ENCODE data around the gene MAMDC2.
"Not testable (repeated sequence)": the region's sequence is repeated elsewhere in the genome, so short reads cannot be mapped to it uniquely, and the experiment has no call there.

MAMDC2 gene

GRCh38 chr9:70217029-70217428 is 173.4 kb downstream of the MAMDC2 start:
- no peak for DNase-seq

- no peak for DNase-seq
These were observed 175.1 kb downstream of the MAMDC2 start for GRCh38 chr9:70218767-70219166.

- no peak for DNase-seq
These were observed 176.6 kb downstream of the MAMDC2 start for GRCh38 chr9:70220216-70220615.

- DNase-seq, result no peak
These were observed 178.7 kb downstream of the MAMDC2 start for GRCh38 chr9:70222354-70222753.

GRCh38 chr9:70228118-70228517 is 184.5 kb downstream of the MAMDC2 start:
- DNase-seq, result no peak

- no peak for DNase-seq
These were observed 185.0 kb downstream of the MAMDC2 start for GRCh38 chr9:70228611-70229010.

GRCh38 chr9:70229026-70229425 is 185.4 kb downstream of the MAMDC2 start:
- no peak for DNase-seq

GRCh38 chr9:70229579-70229978 is 185.9 kb downstream of the MAMDC2 start:
- DNase-seq, result no peak

- DNase-seq, result no peak
These were observed 188.8 kb downstream of the MAMDC2 start for GRCh38 chr9:70232476-70232875.

GRCh38 chr9:70234208-70234607 is 190.6 kb downstream of the MAMDC2 start:
- not testable (repeated sequence) for DNase-seq

GRCh38 chr9:70245952-70246351 is 202.3 kb downstream of the MAMDC2 start:
- not testable (repeated sequence) for DNase-seq

- no peak for DNase-seq
These were observed 206.6 kb downstream of the MAMDC2 start for GRCh38 chr9:70250221-70250620.

GRCh38 chr9:70255486-70255885 is 211.8 kb downstream of the MAMDC2 start:
- DNase-seq, result no peak

GRCh38 chr9:70256123-70256551 is 212.5 kb downstream of the MAMDC2 start:
- DNase-seq, result no peak

GRCh38 chr9:70257502-70257901 is 213.9 kb downstream of the MAMDC2 start:
- DNase-seq, result no peak

- peak in 1 of 2 donors; percentile 69 for DNase-seq
These were observed 214.5 kb downstream of the MAMDC2 start for GRCh38 chr9:70257991-70258691.

GRCh38 chr9:70258692-70259511 is 215.3 kb downstream of the MAMDC2 start, which contains the start of gene SMC5:
TSS of gene SMC5 (plus strand) at chr9:70258978. CDS start at chr9:70259079, 101 bp downstream.
- peak; percentile 62 to 95 for DNase-seq

GRCh38 chr9:70259512-70259802 is 215.8 kb downstream of the MAMDC2 start:
- no peak for DNase-seq

- no peak for DNase-seq
These were observed 216.4 kb downstream of the MAMDC2 start for GRCh38 chr9:70260007-70260443.

- no peak for DNase-seq
These were observed 217.0 kb downstream of the MAMDC2 start for GRCh38 chr9:70260606-70261005.

- no peak for DNase-seq
These were observed 217.7 kb downstream of the MAMDC2 start for GRCh38 chr9:70261131-70261870.

- no peak for DNase-seq
These were observed 218.7 kb downstream of the MAMDC2 start for GRCh38 chr9:70262366-70262765.

- no peak for DNase-seq
These were observed 219.3 kb downstream of the MAMDC2 start for GRCh38 chr9:70262948-70263347.

- DNase-seq, result no peak
These were observed 219.8 kb downstream of the MAMDC2 start for GRCh38 chr9:70263421-70263820.
